HL-60 (cell line): Measurements from ENCODE around the gene DIP2C.

Experiments used
- DNase-seq, 2 experiments: peaks; one replicate each; pipeline ENCODE4 v3.0.0-alpha.2; 2010 to 2020; ENCODE audit warnings: low read depth in 1 of 2, low spot score in 1 of 2
- H3K27ac ChIP-seq: fragments of 250-450 bp; sonication (Bioruptor Pico); replicated peaks from 2 replicates; pipeline ENCODE4 v1.5.1; 2020; ENCODE audit warnings: mild to moderate bottlenecking, moderate library complexity
- H3K27me3 ChIP-seq: fragments of 250-450 bp; sonication (Bioruptor Pico); 2 replicates; pipeline ENCODE4 v1.5.1; 2021; ENCODE audit warnings: mild to moderate bottlenecking, moderate library complexity; ENCODE audit not compliant: insufficient read depth, poor library complexity, severe bottlenecking
- H3K4me3 ChIP-seq: replicated peaks from 2 replicates; pipeline ENCODE4 v1.5.1; 2011; ENCODE audit warnings: mild to moderate bottlenecking, control low read depth, low read length; ENCODE audit not compliant: insufficient read depth
- GABPA ChIP-seq: IDR thresholded peaks from 2 replicates; pipeline ENCODE4 v1.6.1; 2012; ENCODE audit warnings: low read depth
- POLR2AphosphoS5 ChIP-seq: IDR thresholded peaks from 2 replicates; pipeline ENCODE4 v1.6.1; 2012; ENCODE audit warnings: low read depth
- SPI1 ChIP-seq: IDR thresholded peaks from 2 replicates; pipeline ENCODE4 v1.6.1; 2012; ENCODE audit warnings: low read depth, mild to moderate bottlenecking, borderline replicate concordance
- TF ChIP-seq, protein P1 (sequence below): IDR thresholded peaks from 2 replicates; pipeline ENCODE4 v1.6.1; 2012; ENCODE audit warnings: low read depth; ENCODE audit not compliant: insufficient replicate concordance
- TF ChIP-seq, protein P2 (sequence below): IDR thresholded peaks from one replicate; pipeline ENCODE4 v1.5.1; 2011; ENCODE audit warnings: low read length, control low read depth, inconsistent platforms; ENCODE audit not compliant: insufficient read depth

DIP2C gene

DNA sequence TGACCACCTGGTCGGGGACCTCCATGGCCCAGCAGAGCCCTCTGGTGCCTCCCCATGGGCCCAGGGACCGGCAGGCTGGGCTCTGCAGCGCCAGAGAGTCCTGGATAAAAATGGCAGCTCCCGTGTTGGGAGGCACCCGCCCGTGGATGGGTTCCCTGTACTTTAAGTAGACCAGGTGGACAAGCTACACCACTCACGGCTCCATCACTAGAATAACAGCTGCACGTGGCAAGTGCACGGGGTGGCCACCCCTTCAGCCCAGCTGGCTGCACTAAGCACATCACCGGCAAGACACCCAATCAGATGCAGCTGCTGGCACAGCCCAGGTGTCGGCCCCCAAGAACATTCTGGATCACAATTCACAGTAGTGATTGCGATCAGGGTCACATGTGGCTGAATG, 69.8 kb downstream of the DIP2C start:
- H3K27me3 ChIP-seq = no peaks in the 10 kb centered on the region
- no peak overlapping the region for H3K27ac ChIP-seq
- H3K4me3 ChIP-seq = no peak overlapping the region
- TF ChIP-seq, protein P1, sequence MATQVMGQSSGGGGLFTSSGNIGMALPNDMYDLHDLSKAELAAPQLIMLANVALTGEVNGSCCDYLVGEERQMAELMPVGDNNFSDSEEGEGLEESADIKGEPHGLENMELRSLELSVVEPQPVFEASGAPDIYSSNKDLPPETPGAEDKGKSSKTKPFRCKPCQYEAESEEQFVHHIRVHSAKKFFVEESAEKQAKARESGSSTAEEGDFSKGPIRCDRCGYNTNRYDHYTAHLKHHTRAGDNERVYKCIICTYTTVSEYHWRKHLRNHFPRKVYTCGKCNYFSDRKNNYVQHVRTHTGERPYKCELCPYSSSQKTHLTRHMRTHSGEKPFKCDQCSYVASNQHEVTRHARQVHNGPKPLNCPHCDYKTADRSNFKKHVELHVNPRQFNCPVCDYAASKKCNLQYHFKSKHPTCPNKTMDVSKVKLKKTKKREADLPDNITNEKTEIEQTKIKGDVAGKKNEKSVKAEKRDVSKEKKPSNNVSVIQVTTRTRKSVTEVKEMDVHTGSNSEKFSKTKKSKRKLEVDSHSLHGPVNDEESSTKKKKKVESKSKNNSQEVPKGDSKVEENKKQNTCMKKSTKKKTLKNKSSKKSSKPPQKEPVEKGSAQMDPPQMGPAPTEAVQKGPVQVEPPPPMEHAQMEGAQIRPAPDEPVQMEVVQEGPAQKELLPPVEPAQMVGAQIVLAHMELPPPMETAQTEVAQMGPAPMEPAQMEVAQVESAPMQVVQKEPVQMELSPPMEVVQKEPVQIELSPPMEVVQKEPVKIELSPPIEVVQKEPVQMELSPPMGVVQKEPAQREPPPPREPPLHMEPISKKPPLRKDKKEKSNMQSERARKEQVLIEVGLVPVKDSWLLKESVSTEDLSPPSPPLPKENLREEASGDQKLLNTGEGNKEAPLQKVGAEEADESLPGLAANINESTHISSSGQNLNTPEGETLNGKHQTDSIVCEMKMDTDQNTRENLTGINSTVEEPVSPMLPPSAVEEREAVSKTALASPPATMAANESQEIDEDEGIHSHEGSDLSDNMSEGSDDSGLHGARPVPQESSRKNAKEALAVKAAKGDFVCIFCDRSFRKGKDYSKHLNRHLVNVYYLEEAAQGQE = no peak
- no peak for TF ChIP-seq SPI1
- no peak for TF ChIP-seq GABPA
- TF ChIP-seq POLR2AphosphoS5 = no peak
- TF ChIP-seq, protein P2, sequence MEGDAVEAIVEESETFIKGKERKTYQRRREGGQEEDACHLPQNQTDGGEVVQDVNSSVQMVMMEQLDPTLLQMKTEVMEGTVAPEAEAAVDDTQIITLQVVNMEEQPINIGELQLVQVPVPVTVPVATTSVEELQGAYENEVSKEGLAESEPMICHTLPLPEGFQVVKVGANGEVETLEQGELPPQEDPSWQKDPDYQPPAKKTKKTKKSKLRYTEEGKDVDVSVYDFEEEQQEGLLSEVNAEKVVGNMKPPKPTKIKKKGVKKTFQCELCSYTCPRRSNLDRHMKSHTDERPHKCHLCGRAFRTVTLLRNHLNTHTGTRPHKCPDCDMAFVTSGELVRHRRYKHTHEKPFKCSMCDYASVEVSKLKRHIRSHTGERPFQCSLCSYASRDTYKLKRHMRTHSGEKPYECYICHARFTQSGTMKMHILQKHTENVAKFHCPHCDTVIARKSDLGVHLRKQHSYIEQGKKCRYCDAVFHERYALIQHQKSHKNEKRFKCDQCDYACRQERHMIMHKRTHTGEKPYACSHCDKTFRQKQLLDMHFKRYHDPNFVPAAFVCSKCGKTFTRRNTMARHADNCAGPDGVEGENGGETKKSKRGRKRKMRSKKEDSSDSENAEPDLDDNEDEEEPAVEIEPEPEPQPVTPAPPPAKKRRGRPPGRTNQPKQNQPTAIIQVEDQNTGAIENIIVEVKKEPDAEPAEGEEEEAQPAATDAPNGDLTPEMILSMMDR = no peak
- DNase-seq = no peak

DNA sequence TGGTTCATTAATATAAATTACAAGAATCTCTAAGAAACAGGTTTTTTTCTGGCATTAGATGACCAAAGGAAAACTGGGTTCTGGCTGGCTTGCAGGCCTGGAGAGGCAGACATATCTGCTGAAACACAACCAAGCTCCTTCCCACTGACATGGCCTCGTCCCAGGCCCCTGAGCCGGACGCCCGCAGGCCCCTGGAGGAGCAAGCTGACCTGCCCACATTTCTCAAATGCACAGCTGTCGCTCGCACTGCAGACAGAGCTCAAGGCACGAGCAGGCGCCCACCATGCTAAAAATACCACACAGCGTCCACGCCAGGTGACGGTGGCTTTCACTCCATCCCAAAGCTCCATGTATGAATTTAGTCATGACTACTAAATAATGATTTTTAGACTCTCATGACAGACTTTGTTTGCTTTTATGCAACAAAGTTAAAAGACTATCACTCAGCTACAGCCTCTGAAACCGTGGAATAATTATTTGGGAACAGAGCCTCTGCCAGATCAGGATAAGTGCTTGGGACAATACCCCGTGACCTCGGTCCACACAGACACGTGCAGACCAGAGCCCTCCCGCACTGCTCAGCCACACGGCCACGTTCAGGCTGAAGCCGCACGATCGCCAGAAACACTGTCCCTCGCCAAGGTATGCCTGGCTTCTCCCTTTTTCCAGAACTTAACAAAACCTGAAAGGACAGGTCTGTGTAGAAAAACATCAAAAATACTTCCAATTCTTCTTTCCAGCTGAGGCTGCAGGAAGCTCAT, 71.1 kb downstream of the DIP2C start:
- no peaks in the 10 kb centered on the region for H3K27me3 ChIP-seq
- TF ChIP-seq GABPA = no peak
- no peak overlapping the region for H3K27ac ChIP-seq
- no peak overlapping the region for H3K4me3 ChIP-seq
- DNase-seq = no peak

DNA sequence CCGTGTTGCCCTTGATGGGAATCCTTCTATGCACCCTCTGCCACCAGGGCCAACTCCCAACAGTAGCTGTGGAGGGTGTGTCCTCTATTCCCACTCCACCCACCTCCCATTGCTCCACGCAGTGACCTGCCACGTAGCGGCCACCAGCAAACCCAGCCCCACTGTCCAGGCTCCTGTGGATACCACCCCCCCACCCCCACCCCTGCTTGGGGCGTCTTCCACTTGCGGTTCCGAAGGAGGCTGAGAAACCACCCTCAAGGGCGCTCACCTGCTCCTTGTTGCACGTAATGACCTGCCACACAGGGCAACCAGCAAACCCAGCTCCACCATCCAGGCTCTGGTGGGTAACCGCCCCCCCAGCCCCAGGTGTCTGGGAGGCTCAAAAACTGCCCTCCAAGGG, 72.0 kb downstream of the DIP2C start:
- TF ChIP-seq, protein P2 = no peak
- TF ChIP-seq, protein P1 = no peak
- TF ChIP-seq GABPA (no peak), POLR2AphosphoS5 (no peak), SPI1 (no peak)
- Histone ChIP-seq H3K27ac (no peak overlapping the region), H3K4me3 (no peak overlapping the region), H3K27me3 (no peaks in the 10 kb centered on the region)
- no peak for DNase-seq

DNA sequence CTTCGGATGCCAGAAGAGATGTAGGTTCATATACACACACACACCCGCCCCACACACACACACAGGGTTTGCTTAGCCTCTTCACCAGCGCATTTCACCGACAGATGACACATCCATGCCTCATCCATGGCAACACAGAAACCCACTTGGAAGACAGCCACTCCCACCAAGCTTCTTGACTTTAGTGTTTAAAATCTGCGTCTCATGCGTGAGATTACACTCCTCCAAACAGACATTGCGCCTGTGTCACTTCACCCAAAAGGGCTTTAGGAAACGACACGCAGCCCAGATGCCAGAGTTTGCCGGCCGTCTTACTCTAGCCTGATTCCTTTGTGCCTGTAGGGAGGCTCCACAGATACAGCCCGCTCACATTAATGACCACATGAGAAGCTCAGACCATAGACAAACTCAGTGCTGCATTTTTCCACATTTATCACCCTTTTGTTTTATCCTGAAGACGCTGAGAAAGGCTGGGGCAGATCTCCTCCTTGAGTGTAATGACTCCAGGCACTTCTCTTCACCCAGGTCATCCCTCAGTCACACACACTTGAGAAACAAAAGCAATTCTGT, 73.8 kb downstream of the DIP2C start:
- H3K27ac ChIP-seq = no peak overlapping the region

More for the DNA sequence above, 73.8 kb downstream of the DIP2C start:
- Histone ChIP-seq H3K27me3 (no peaks in the 10 kb centered on the region), H3K4me3 (no peak overlapping the region)
- TF ChIP-seq POLR2AphosphoS5 (no peak), SPI1 (no peak), GABPA (no peak)
- no peak for DNase-seq
